H9 (cell line): ENCODE data around the gene TRIM52. TPM values are rescaled to one million over a fixed set of nuclear protein-coding genes. Genes with fewer than 3 reads are reported as not detected.

ENCODE experiments used
- DNase-seq: peaks from one replicate; pipeline ENCODE4 v3.0.0-alpha.2; 2017
- H2AFZ ChIP-seq: one replicate; pipeline ENCODE4 v1.6.1; 2013; ENCODE audit warnings: mild to moderate bottlenecking, low read length, control low read depth, moderate library complexity
- H2AK5ac ChIP-seq: 2 replicates; pipeline ENCODE4 v1.6.1; 2013; ENCODE audit warnings: low read length, control low read depth, mixed read lengths; ENCODE audit not compliant: insufficient read length
- H2BK120ac ChIP-seq: one replicate; pipeline ENCODE4 v1.6.1; 2013; ENCODE audit warnings: low read depth, mild to moderate bottlenecking, low read length, control low read depth, inconsistent platforms; ENCODE audit not compliant: poor library complexity, severe bottlenecking
- H2BK12ac ChIP-seq: 2 replicates; pipeline ENCODE4 v1.6.1; 2013; ENCODE audit warnings: low read length, control low read depth, mixed read lengths, low read depth; ENCODE audit not compliant: insufficient read length
- H2BK15ac ChIP-seq: 2 replicates; pipeline ENCODE4 v1.6.1; 2013; ENCODE audit warnings: low read depth, low read length, control low read depth
- H2BK20ac ChIP-seq: one replicate; pipeline ENCODE4 v1.6.1; 2013; ENCODE audit warnings: low read depth, mild to moderate bottlenecking, low read length, control low read depth, inconsistent platforms; ENCODE audit not compliant: poor library complexity, severe bottlenecking
- H2BK5ac ChIP-seq: 2 replicates; pipeline ENCODE4 v1.6.1; 2013; ENCODE audit warnings: low read length, control low read depth, mixed read lengths; ENCODE audit not compliant: insufficient read length
- H3K14ac ChIP-seq: 2 replicates; pipeline ENCODE4 v1.6.1; 2013; ENCODE audit warnings: low read length, control low read depth; ENCODE audit not compliant: insufficient read depth
- H3K18ac ChIP-seq: 2 replicates; pipeline ENCODE4 v1.6.1; 2013; ENCODE audit warnings: low read depth, mild to moderate bottlenecking, mixed read lengths, low read length, control low read depth; ENCODE audit not compliant: insufficient read length
- H3K23ac ChIP-seq: 2 replicates; pipeline ENCODE4 v1.6.1; 2013; ENCODE audit warnings: low read length, control low read depth, mixed read lengths, low read depth; ENCODE audit not compliant: insufficient read length
- H3K23me2 ChIP-seq: 2 replicates; pipeline ENCODE4 v1.6.1; 2013; ENCODE audit warnings: low read depth, mild to moderate bottlenecking, mixed read lengths, low read length, control low read depth; ENCODE audit not compliant: insufficient read length, poor library complexity, severe bottlenecking
- H3K27ac ChIP-seq: 2 replicates; pipeline ENCODE4 v1.5.1; 2013; ENCODE audit warnings: low read length, control low read depth, mixed read lengths, low read depth; ENCODE audit not compliant: insufficient read length
- H3K27me3 ChIP-seq: 2 replicates; pipeline ENCODE4 v1.6.1; 2013; ENCODE audit warnings: low read length, control low read depth, inconsistent platforms; ENCODE audit not compliant: insufficient read depth
- H3K4ac ChIP-seq: 2 replicates; pipeline ENCODE4 v1.6.1; 2013; ENCODE audit warnings: low read depth, mild to moderate bottlenecking, control low read depth, inconsistent platforms, low read length, moderate library complexity
- H3K4me1 ChIP-seq: 2 replicates; pipeline ENCODE4 v1.6.1; 2013; ENCODE audit warnings: low read length, control low read depth, inconsistent platforms; ENCODE audit not compliant: insufficient read depth
- H3K4me2 ChIP-seq: 2 replicates; pipeline ENCODE4 v1.6.1; 2013; ENCODE audit warnings: low read length, control low read depth, mixed read lengths; ENCODE audit not compliant: insufficient read length, insufficient read depth
- H3K56ac ChIP-seq: 2 replicates; pipeline ENCODE4 v1.6.1; 2013; ENCODE audit warnings: low read depth, mild to moderate bottlenecking, mixed read lengths, low read length, control low read depth; ENCODE audit not compliant: insufficient read length
- H3K79me1 ChIP-seq: 2 replicates; pipeline ENCODE4 v1.6.1; 2013; ENCODE audit warnings: low read depth, mild to moderate bottlenecking, moderate library complexity, low read length, control low read depth, inconsistent platforms; ENCODE audit not compliant: insufficient read depth, poor library complexity, severe bottlenecking
- H3K79me2 ChIP-seq: 2 replicates; pipeline ENCODE4 v1.6.1; 2013; ENCODE audit warnings: low read length, control low read depth, inconsistent platforms; ENCODE audit not compliant: insufficient read depth
- H3K9ac ChIP-seq: 2 replicates; pipeline ENCODE4 v1.6.1; 2013; ENCODE audit warnings: low read length, control low read depth, mixed read lengths; ENCODE audit not compliant: insufficient read length; ENCODE audit errors: extremely low read depth
- H3K9me3 ChIP-seq: one replicate; pipeline ENCODE4 v1.6.1; 2013; ENCODE audit warnings: low read depth, low read length, inconsistent platforms; ENCODE audit not compliant: control insufficient read depth
- H3T11ph ChIP-seq: one replicate; pipeline ENCODE4 v1.6.1; 2013; ENCODE audit warnings: mild to moderate bottlenecking, low read length, control low read depth, inconsistent platforms
- H4K20me1 ChIP-seq: one replicate; pipeline ENCODE4 v1.6.1; 2013; ENCODE audit not compliant: control insufficient read depth, insufficient read length, insufficient read depth
- H4K5ac ChIP-seq: 2 replicates; pipeline ENCODE4 v1.6.1; 2013; ENCODE audit warnings: low read depth, mild to moderate bottlenecking, mixed read lengths, low read length, control low read depth; ENCODE audit not compliant: insufficient read length
- H4K8ac ChIP-seq: replicated peaks from 2 replicates; pipeline ENCODE4 v1.6.1; 2013; ENCODE audit warnings: low read length, control low read depth, mixed read lengths, low read depth; ENCODE audit not compliant: insufficient read length
- H4K91ac ChIP-seq: 2 replicates; pipeline ENCODE4 v1.6.1; 2013; ENCODE audit warnings: low read depth, mild to moderate bottlenecking, moderate library complexity, mixed read lengths, low read length, control low read depth; ENCODE audit not compliant: insufficient read length
- H3K27ac Mint-ChIP-seq, 3 experiments: 2 replicates in 2 of 3; 3 replicates in 1 of 3; pipeline ENCODE4 v1.8.0; 2020 to 2021; ENCODE audit warnings: mixed read lengths in 3 of 3, mild to moderate bottlenecking in 1 of 3, moderate library complexity in 1 of 3
- H3K27me3 Mint-ChIP-seq: 2 replicates; pipeline ENCODE4 v1.8.0; 2021; ENCODE audit warnings: low read depth, mild to moderate bottlenecking, moderate library complexity, mixed read lengths
- H3K36me3 Mint-ChIP-seq, 3 experiments: 2 replicates in 2 of 3; 3 replicates in 1 of 3; pipeline ENCODE4 v1.8.0; 2020 to 2021; ENCODE audit warnings: low read depth in 3 of 3, mixed read lengths in 3 of 3; ENCODE audit not compliant: insufficient read depth in 1 of 3
- H3K4me1 Mint-ChIP-seq, 2 experiments: 2 replicates each; pipeline ENCODE4 v1.8.0; 2020; ENCODE audit warnings: mixed read lengths in 2 of 2
- H3K4me3 Mint-ChIP-seq, 2 experiments: 2 replicates in 1 of 2; 3 replicates in 1 of 2; pipeline ENCODE4 v1.8.0; 2020 to 2021; ENCODE audit warnings: mild to moderate bottlenecking in 2 of 2, mixed read lengths in 2 of 2, moderate library complexity in 1 of 2
- H3K9me3 Mint-ChIP-seq, 2 experiments: 2 replicates in 1 of 2; 3 replicates in 1 of 2; pipeline ENCODE4 v1.8.0; 2020; ENCODE audit warnings: mild to moderate bottlenecking in 2 of 2, mixed read lengths in 2 of 2, moderate library complexity in 1 of 2
- WGBS: extraction: QIAGEN DNeasy Blood & Tissue Kit; methylation state at CpG from one replicate; pipeline ENCODE4 v1.1.7; 2013; ENCODE audit warnings: missing lambda C conversion rate, low lambda C conversion rate, mixed read lengths; ENCODE audit not compliant: insufficient read length; ENCODE audit errors: extremely low coverage; 5-methylcytosine and 5-hydroxymethylcytosine counted together
- total RNA-seq: library from RNA; stranded (reverse); gene quantifications from 2 replicates; pipeline ENCODE4 v1.2.1, GENCODE V29; 2021
- TF ChIP-seq, protein P1 (sequence below): fragments of 200-600 bp; sonication (generic); conservative IDR thresholded peaks from 3 replicates; pipeline ENCODE4 v1.8.0; 2021; ENCODE audit warnings: antibody characterized with exemption, mild to moderate bottlenecking

The TRIM52 gene
- total RNA-seq, 1 experiment from 2014 or later = 5.1 TPM

DNA sequence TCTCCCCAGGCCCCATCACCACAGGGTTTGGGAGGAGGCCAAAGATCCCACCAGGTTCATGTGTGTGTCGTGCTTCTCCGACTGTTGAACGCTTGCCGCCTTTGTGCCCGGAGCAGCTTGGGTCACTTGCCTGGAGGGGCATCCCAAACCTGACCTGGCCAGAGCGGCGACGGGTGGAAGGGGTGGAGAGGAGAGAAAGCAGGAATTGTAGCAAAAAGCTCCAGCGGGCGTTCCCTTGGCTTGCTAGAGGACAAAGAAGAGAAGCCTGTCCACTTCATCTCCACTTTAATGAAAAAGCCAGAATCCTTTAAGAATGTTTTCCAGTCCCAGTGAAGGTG lies 40.8 kb downstream of the TRIM52 start:
- Mint-ChIP-seq H3K27ac (no peak overlapping the region; a peak in 1 of 7 replicates), H3K9me3 (peaks cover 0 to 8% of the 10 kb centered on the region in 2 experiments; a peak in 2 of 5 replicates), H3K27me3 (peaks cover 34% of the 10 kb centered on the region), H3K4me1 (peaks cover 28 to 34% of the 10 kb centered on the region in 2 experiments), H3K4me3 (peak overlapping the region in 1 of 2 experiments; percentile 77; a peak in 2 of 5 replicates), H3K36me3 (peaks cover 3 to 7% (median 5%) of the 10 kb centered on the region in 3 experiments; a peak in 4 of 7 replicates)
- Histone ChIP-seq H4K5ac (no peak overlapping the region), H2AFZ (no peak overlapping the region), H3K79me2 (no peaks in the 10 kb centered on the region), H3K79me1 (peaks cover 3% of the 10 kb centered on the region), H2AK5ac (no peak overlapping the region), H3K14ac (no peak overlapping the region), H4K20me1 (no peaks in the 10 kb centered on the region), H3K18ac (no peak overlapping the region), H3K4ac (no peak overlapping the region), H3K27ac (no peak overlapping the region), H3K4me2 (no peak overlapping the region), H2BK120ac (no peak overlapping the region), H3K23me2 (peaks cover 15% of the 10 kb centered on the region), H3K23ac (no peak overlapping the region), H3K27me3 (no peaks in the 10 kb centered on the region; the same call in 1 of the 2 replicates), H3K9ac (no peak overlapping the region), H2BK20ac (no peak overlapping the region), H3K4me1 (no peaks in the 10 kb centered on the region; the same call in 1 of the 2 replicates), H3K56ac (no peak overlapping the region), H4K8ac (no peak overlapping the region), H3T11ph (no peak overlapping the region), H3K9me3 (no peaks in the 10 kb centered on the region), H4K91ac (no peak overlapping the region), H2BK5ac (no peak overlapping the region), H2BK15ac (no peak overlapping the region), H2BK12ac (no peak overlapping the region)
- DNase-seq = no peak
- TF ChIP-seq, protein P1, sequence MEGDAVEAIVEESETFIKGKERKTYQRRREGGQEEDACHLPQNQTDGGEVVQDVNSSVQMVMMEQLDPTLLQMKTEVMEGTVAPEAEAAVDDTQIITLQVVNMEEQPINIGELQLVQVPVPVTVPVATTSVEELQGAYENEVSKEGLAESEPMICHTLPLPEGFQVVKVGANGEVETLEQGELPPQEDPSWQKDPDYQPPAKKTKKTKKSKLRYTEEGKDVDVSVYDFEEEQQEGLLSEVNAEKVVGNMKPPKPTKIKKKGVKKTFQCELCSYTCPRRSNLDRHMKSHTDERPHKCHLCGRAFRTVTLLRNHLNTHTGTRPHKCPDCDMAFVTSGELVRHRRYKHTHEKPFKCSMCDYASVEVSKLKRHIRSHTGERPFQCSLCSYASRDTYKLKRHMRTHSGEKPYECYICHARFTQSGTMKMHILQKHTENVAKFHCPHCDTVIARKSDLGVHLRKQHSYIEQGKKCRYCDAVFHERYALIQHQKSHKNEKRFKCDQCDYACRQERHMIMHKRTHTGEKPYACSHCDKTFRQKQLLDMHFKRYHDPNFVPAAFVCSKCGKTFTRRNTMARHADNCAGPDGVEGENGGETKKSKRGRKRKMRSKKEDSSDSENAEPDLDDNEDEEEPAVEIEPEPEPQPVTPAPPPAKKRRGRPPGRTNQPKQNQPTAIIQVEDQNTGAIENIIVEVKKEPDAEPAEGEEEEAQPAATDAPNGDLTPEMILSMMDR = no peak
- no CpG with 5 or more reads among the region's 10 CpGs for WGBS
